MM.1S (cell line): ENCODE data around the gene MAP3K7CL.

Source experiments
- DNase-seq: peaks from one replicate; pipeline ENCODE4 v3.0.0-alpha.2; 2015
- H2AFZ ChIP-seq: fragments of 300-600 bp; sonication (generic); 2 replicates; pipeline ENCODE4 v1.6.0; 2016; ENCODE audit warnings: antibody characterized with exemption, low read length
- H3F3A ChIP-seq: fragments of 300-600 bp; sonication (generic); 2 replicates; pipeline ENCODE4 v1.6.1; 2016; ENCODE audit warnings: mild to moderate bottlenecking, antibody characterized with exemption, low read length, moderate library complexity, mixed read lengths; ENCODE audit not compliant: insufficient read depth
- H3K27ac ChIP-seq: fragments of 300-600 bp; sonication (generic); 2 replicates; pipeline ENCODE4 v1.5.1; 2016; ENCODE audit warnings: mild to moderate bottlenecking, low read length
- H3K27me3 ChIP-seq: fragments of 300-600 bp; sonication (generic); replicated peaks from 2 replicates; pipeline ENCODE4 v1.6.0; 2016; ENCODE audit warnings: low read length; ENCODE audit not compliant: insufficient read depth
- H3K36me3 ChIP-seq: fragments of 300-600 bp; sonication (generic); replicated peaks from 2 replicates; pipeline ENCODE4 v1.6.1; 2016; ENCODE audit warnings: mild to moderate bottlenecking, low read length, mixed read lengths; ENCODE audit not compliant: insufficient read depth
- H3K4me1 ChIP-seq: fragments of 300-600 bp; sonication (generic); 2 replicates; pipeline ENCODE4 v1.6.1; 2016; ENCODE audit warnings: low read length, mixed read lengths
- H3K4me2 ChIP-seq: fragments of 300-600 bp; sonication (generic); 2 replicates; pipeline ENCODE4 v1.6.0; 2016; ENCODE audit warnings: low read depth, low read length
- H3K4me3 ChIP-seq: fragments of 300-600 bp; sonication (generic); 2 replicates; pipeline ENCODE4 v1.5.1; 2016; ENCODE audit warnings: low read length, mixed read lengths
- H3K79me2 ChIP-seq: fragments of 300-600 bp; sonication (generic); 2 replicates; pipeline ENCODE4 v1.6.1; 2016; ENCODE audit warnings: mixed run types, low read length, mixed read lengths
- H3K9ac ChIP-seq: fragments of 300-600 bp; sonication (generic); 2 replicates; pipeline ENCODE4 v1.6.1; 2016; ENCODE audit warnings: low read length, mixed read lengths
- H3K9me2 ChIP-seq: fragments of 300-600 bp; sonication (generic); replicated peaks from 2 replicates; pipeline ENCODE4 v1.6.1; 2016; ENCODE audit warnings: mild to moderate bottlenecking, low read length, mixed read lengths; ENCODE audit not compliant: insufficient read depth
- H3K9me3 ChIP-seq: fragments of 300-600 bp; sonication (generic); replicated peaks from 2 replicates; pipeline ENCODE4 v1.6.1; 2016; ENCODE audit warnings: mild to moderate bottlenecking, low read length, mixed read lengths; ENCODE audit not compliant: insufficient read depth
- H4K20me1 ChIP-seq: fragments of 300-600 bp; sonication (generic); 2 replicates; pipeline ENCODE4 v1.6.1; 2016; ENCODE audit warnings: mild to moderate bottlenecking, low read length, moderate library complexity, mixed read lengths; ENCODE audit not compliant: insufficient read depth
- CTCF ChIP-seq: fragments of 300-600 bp; sonication (generic); IDR thresholded peaks from 2 replicates; pipeline ENCODE4 v1.5.1; 2016; ENCODE audit warnings: antibody characterized with exemption, low read length, mixed read lengths
- EZH2 ChIP-seq: fragments of 300-600 bp; sonication (generic); optimal IDR thresholded peaks from 2 replicates; pipeline ENCODE3; 2017; ENCODE audit warnings: low read depth, mild to moderate bottlenecking, antibody characterized with exemption, low read length, mixed read lengths
- EZH2phosphoT487 ChIP-seq: fragments of 300-600 bp; sonication (generic); IDR thresholded peaks from 2 replicates; pipeline ENCODE4 v1.6.1; 2018; ENCODE audit warnings: antibody characterized with exemption, low read length

MAP3K7CL gene

GRCh38 chr21:29130270-29130969 is at the start of gene MAP3K7CL:
Gene MAP3K7CL (plus strand): TSS chr21:29130644. CDS start chr21:29133345, 2,701 bp downstream.
- H3K4me2 ChIP-seq, result no peak within 1 kb of the TSS
- TF ChIP-seq EZH2 (no peak), CTCF (no peak), EZH2phosphoT487 (no peak)
- no peaks in the 10 kb centered on the region for H3K36me3 ChIP-seq
- no peaks in the 10 kb centered on the region for H3K27me3 ChIP-seq
- H3K4me3 ChIP-seq, result no peak within 1 kb of the TSS
- no peaks in the 10 kb centered on the region for H3F3A ChIP-seq
- H3K79me2 ChIP-seq, result no peaks in the 10 kb centered on the region
- no peak for DNase-seq
- no peaks in the 10 kb centered on the region for H4K20me1 ChIP-seq
- H2AFZ ChIP-seq, result no peak within 1 kb of the TSS
- H3K27ac ChIP-seq, result no peak within 1 kb of the TSS
- no peaks in the 10 kb centered on the region for H3K4me1 ChIP-seq
- H3K9me2 ChIP-seq, result no peaks in the 10 kb centered on the region
- no peaks in the 10 kb centered on the region for H3K9me3 ChIP-seq
- H3K9ac ChIP-seq, result no peak within 1 kb of the TSS

- H3F3A ChIP-seq, result peaks cover 17% of the 10 kb centered on the region
- H3K9ac ChIP-seq, result no peak overlapping the region
- no peaks in the 10 kb centered on the region for H3K9me3 ChIP-seq
- no peak for TF ChIP-seq EZH2phosphoT487
- no peak for TF ChIP-seq EZH2
- TF ChIP-seq CTCF, result no peak
- H3K27ac ChIP-seq, result no peak overlapping the region
- no peak overlapping the region for H2AFZ ChIP-seq
- H4K20me1 ChIP-seq, result no peaks in the 10 kb centered on the region
- H3K9me2 ChIP-seq, result no peaks in the 10 kb centered on the region
- no peaks in the 10 kb centered on the region for H3K27me3 ChIP-seq
- H3K4me2 ChIP-seq, result no peak overlapping the region
- no peak overlapping the region for H3K4me3 ChIP-seq
- peaks cover 11% of the 10 kb centered on the region; the same call in 1 of the 2 replicates for H3K79me2 ChIP-seq
- H3K4me1 ChIP-seq, result peaks cover 21% of the 10 kb centered on the region
- no peaks in the 10 kb centered on the region for H3K36me3 ChIP-seq
- no peak for DNase-seq
Measured at GRCh38 chr21:29082046-29082815, 48.2 kb upstream of the MAP3K7CL start.

- no peak for TF ChIP-seq EZH2
- TF ChIP-seq CTCF, result no peak
- no peak for TF ChIP-seq EZH2phosphoT487
- peaks cover 11% of the 10 kb centered on the region; the same call in 1 of the 2 replicates for H3K79me2 ChIP-seq
- no peak overlapping the region for H3K4me3 ChIP-seq
- no peaks in the 10 kb centered on the region for H3K9me2 ChIP-seq
- H3K9me3 ChIP-seq, result no peaks in the 10 kb centered on the region
- H3K4me2 ChIP-seq, result no peak overlapping the region
- no peaks in the 10 kb centered on the region for H4K20me1 ChIP-seq
- no peak for DNase-seq
- H2AFZ ChIP-seq, result no peak overlapping the region
- peaks cover 9% of the 10 kb centered on the region for H3F3A ChIP-seq
- H3K27ac ChIP-seq, result no peak overlapping the region
- H3K4me1 ChIP-seq, result peaks cover 20% of the 10 kb centered on the region
- H3K27me3 ChIP-seq, result no peaks in the 10 kb centered on the region
- H3K9ac ChIP-seq, result no peak overlapping the region
- H3K36me3 ChIP-seq, result no peaks in the 10 kb centered on the region
Measured at GRCh38 chr21:29083306-29083705, 47.1 kb upstream of the MAP3K7CL start.
